GM12878 (cell line): ENCODE measurements around the gene CACNA1B. TPM values are rescaled to one million over a fixed set of nuclear protein-coding genes. Genes with fewer than 3 reads are reported as not detected.

Experiments
- ATAC-seq: fragments of 200-7000 bp; cut with Tn5 transposase; 3 replicates; pipeline ENCODE4 v1.9.1; 2020; ENCODE audit warnings: mild to moderate bottlenecking, moderate library complexity
- BruUV-seq: library from RNA; stranded (reverse); fragments of 400-500 nt; replicated peaks from 2 replicates; lab custom pipeline; 2021; lab: Mats Ljungman, UMichigan
- CTCF ChIA-PET: fragments of 300-600 bp; sonication (Branson Sonifier 250); formaldehyde crosslinking; extraction: SDS; loops from one replicate; lab custom pipeline; 2021; ENCODE audit warnings: inconsistent platforms; lab: Yijun Ruan, JAX
- POLR2A ChIA-PET: fragments of 350-600 bp; formaldehyde crosslinking; extraction: SDS; loops from one replicate; lab custom pipeline; 2021; ENCODE audit warnings: inconsistent platforms; lab: Charles Lee
- RAD21 ChIA-PET: fragments of 300-600 bp; sonication (Branson Sonifier 250); formaldehyde crosslinking; loops from one replicate; lab custom pipeline; 2023; ENCODE audit warnings: antibody characterized with exemption; ENCODE audit not compliant: unreplicated experiment; lab: Charles Lee
- SMC1A ChIA-PET: fragments of 300-600 bp; sonication (Branson Sonifier 250); formaldehyde crosslinking; loops from one replicate; lab custom pipeline; 2023; ENCODE audit not compliant: unreplicated experiment, uncharacterized antibody; lab: Charles Lee
- DNase-seq: peaks from one replicate; pipeline ENCODE4 v3.0.0-alpha.2; 2011; ENCODE audit warnings: low read depth, low spot score
- FAIRE-seq: peaks from 3 replicates; lab custom pipeline; 2011; peaks lifted over from hg19 to GRCh38; lab: Jason Lieb, UNC
- H2AFZ ChIP-seq: 2 replicates; pipeline ENCODE4 v1.6.0; 2011; ENCODE audit warnings: low read depth, low read length, control low read depth; ENCODE audit not compliant: control insufficient read depth
- H3K27ac ChIP-seq: 2 replicates; pipeline ENCODE4 v1.5.1; 2011; ENCODE audit warnings: control low read depth; ENCODE audit not compliant: control insufficient read depth, insufficient read depth
- H3K27me3 ChIP-seq, 2 experiments: replicated peaks in 1 of 2; 2 replicates each; pipeline versions ENCODE4 v1.6.0 to v1.6.1; 2011; ENCODE audit warnings: low read length in 1 of 2; ENCODE audit not compliant: control insufficient read depth in 2 of 2, insufficient read depth in 2 of 2
- H3K36me3 ChIP-seq, 2 experiments: 2 replicates each; pipeline ENCODE4 v1.5.1; 2011; ENCODE audit warnings: low read length in 1 of 2; ENCODE audit not compliant: control insufficient read depth in 2 of 2, insufficient read depth in 2 of 2
- H3K4me1 ChIP-seq: 2 replicates; pipeline ENCODE4 v1.6.1; 2011; ENCODE audit warnings: mild to moderate bottlenecking, low read length, moderate library complexity, mixed read lengths; ENCODE audit not compliant: control insufficient read depth, insufficient read depth
- H3K4me2 ChIP-seq: 2 replicates; pipeline ENCODE4 v1.6.0; 2011; ENCODE audit warnings: control low read depth; ENCODE audit not compliant: control insufficient read depth, insufficient read depth
- H3K4me3 ChIP-seq: fragments of 200-600 bp; sonication (generic); 2 replicates; pipeline ENCODE4 v1.5.1; 2016
- H3K79me2 ChIP-seq: 2 replicates; pipeline ENCODE4 v1.6.0; 2011; ENCODE audit warnings: low read length; ENCODE audit not compliant: control insufficient read depth, insufficient read depth
- H3K9ac ChIP-seq: 2 replicates; pipeline ENCODE4 v1.8.0; 2011; ENCODE audit warnings: low read length, control low read depth, mixed read lengths; ENCODE audit not compliant: control insufficient read depth, insufficient read depth
- H3K9me3 ChIP-seq: replicated peaks from 3 replicates; pipeline ENCODE4 v1.5.1; 2011; ENCODE audit warnings: mild to moderate bottlenecking, low read length; ENCODE audit not compliant: control insufficient read depth, insufficient read depth
- H4K20me1 ChIP-seq: 2 replicates; pipeline ENCODE4 v1.6.0; 2011; ENCODE audit not compliant: control insufficient read depth, insufficient read depth
- BRCA1 ChIP-seq: IDR thresholded peaks from 2 replicates; pipeline ENCODE4 v1.6.1; 2011; ENCODE audit warnings: low read depth, low read length, improper control_type of control experiment
- PAX8 ChIP-seq: fragments of 450-650 bp; IDR thresholded peaks from 2 replicates; pipeline ENCODE4 v1.6.1; 2017; ENCODE audit warnings: mild to moderate bottlenecking, moderate library complexity
- SREBF2 ChIP-seq: IDR thresholded peaks from 2 replicates; pipeline ENCODE4 v1.6.1; 2012; ENCODE audit warnings: mild to moderate bottlenecking, low read length
- YBX1 ChIP-seq: fragments of 450-650 bp; IDR thresholded peaks from 2 replicates; pipeline ENCODE4 v1.6.1; 2016; ENCODE audit warnings: antibody characterized with exemption
- ZNF622 ChIP-seq: fragments of 450-650 bp; IDR thresholded peaks from 2 replicates; pipeline ENCODE4 v1.6.1; 2017; ENCODE audit warnings: mild to moderate bottlenecking, inconsistent platforms
- ZZZ3 ChIP-seq: IDR thresholded peaks from 2 replicates; pipeline ENCODE4 v1.6.1; 2011; ENCODE audit warnings: low read depth; ENCODE audit not compliant: control insufficient read depth, insufficient read length
- WGBS: methylation state at CpG from one replicate; pipeline ENCODE4 v1.1.6; 2016; ENCODE audit warnings: low lambda C conversion rate; ENCODE audit not compliant: insufficient replicate concordance, insufficient coverage; ENCODE audit errors: missing lambda C conversion rate; 5-methylcytosine and 5-hydroxymethylcytosine counted together
- in situ Hi-C: fragments of 300-500 bp; cut with MboI; formaldehyde crosslinking; loops from 9 replicates; pipeline ENCODE4 v1.14.3; 2018; ENCODE audit warnings: mixed read lengths
- intact Hi-C: fragments of 100-400 bp; cut with micrococcal nuclease; formaldehyde crosslinking; loops from one replicate; pipeline ENCODE4 v1.14.2; 2022; ENCODE audit not compliant: unreplicated experiment
- polyA plus RNA-seq, 11 experiments: library from polyadenylated mRNA; depleted of rRNA in 4 of 11; unstranded in 6 of 11; stranded (reverse) in 5 of 11; fragments of >200 nt; fragmentation: Nextera tagmentation in 4 of 11; fragmentation: Illumina TruSeq in 1 of 11; extraction: Ambion mirVana in 4 of 11; extraction: Trizol in 1 of 11; gene quantifications; 1 replicate in 1 of 11; 2 replicates in 10 of 11; pipeline versions ENCODE4 v1.2.1 to v1.2.3, GENCODE V29; 2011 to 2016; ENCODE audit warnings: inconsistent platforms in 2 of 11, missing spikeins in 2 of 11, low read depth in 1 of 11
- total RNA-seq, 4 experiments: library from RNA; depleted of rRNA in 3 of 4; stranded (reverse); fragments of >200 nt in 3 of 4; fragmentation: Illumina TruSeq in 1 of 4; extraction: Trizol in 1 of 4; gene quantifications; 2 replicates each; pipeline versions ENCODE4 v1.2.1 to v1.2.3, GENCODE V29; 2013 to 2021
- TF ChIP-seq, protein P1 (sequence below): IDR thresholded peaks from 2 replicates; pipeline ENCODE4 v1.6.1; 2012; ENCODE audit warnings: improper control_type of control experiment, low read depth, low read length; ENCODE audit not compliant: insufficient replicate concordance
- TF ChIP-seq, protein P2 (sequence below): IDR thresholded peaks from 2 replicates; pipeline ENCODE4 v1.6.1; 2012; ENCODE audit warnings: low read depth, low read length, improper control_type of control experiment
- TF ChIP-seq, protein P3 (sequence below): fragments of 450-650 bp; formaldehyde crosslinking; IDR thresholded peaks from 2 replicates; pipeline ENCODE4 v1.4.0; 2022; ENCODE audit warnings: mild to moderate bottlenecking, moderate library complexity

Gene CACNA1B
- total and polyA plus RNA-seq, 10 of the 15 experiments (the other 5 are each of a cell fraction or from before 2014, with no cell fraction given), result 0.01 to 0.03 (median 0.01) TPM; not detected in 7

DNA sequence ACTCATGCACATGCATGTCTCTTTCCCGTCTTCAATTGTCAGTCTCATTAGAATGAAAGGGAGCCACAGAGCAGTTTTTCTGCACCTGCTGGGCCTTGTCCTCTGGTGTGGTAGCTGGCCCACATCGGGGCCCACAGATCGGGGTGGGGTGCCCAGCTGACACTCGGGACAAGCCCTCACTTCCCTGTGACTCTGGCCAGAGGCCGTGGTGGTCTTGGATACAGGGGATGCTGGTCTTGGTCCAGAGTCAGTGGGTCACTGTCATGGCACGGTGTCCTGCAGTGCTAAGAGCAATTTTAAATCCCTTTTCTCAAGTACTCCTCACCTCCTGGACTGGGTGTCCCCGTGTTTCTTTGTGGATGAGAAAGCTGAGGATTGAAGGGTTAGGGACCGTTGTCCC, 193.2 kb downstream of the CACNA1B start:
- in situ Hi-C loops (no loop called here), intact Hi-C loops (no loop called here)
- no peaks in the 10 kb centered on the region; a peak in 2 of 4 replicates for H3K27me3 ChIP-seq
- CTCF ChIA-PET, result no interaction called here
- no peaks in the 10 kb centered on the region for H3K4me1 ChIP-seq
- H2AFZ ChIP-seq, result no peak overlapping the region
- H3K4me3 ChIP-seq, result no peak overlapping the region
- no peak overlapping the region for H3K9ac ChIP-seq
- POLR2A ChIA-PET, result no interaction called here
- TF ChIP-seq YBX1 (no peak), PAX8 (no peak), ZZZ3 (no peak), BRCA1 (no peak), ZNF622 (no peak), SREBF2 (no peak)
- TF ChIP-seq, protein P1, sequence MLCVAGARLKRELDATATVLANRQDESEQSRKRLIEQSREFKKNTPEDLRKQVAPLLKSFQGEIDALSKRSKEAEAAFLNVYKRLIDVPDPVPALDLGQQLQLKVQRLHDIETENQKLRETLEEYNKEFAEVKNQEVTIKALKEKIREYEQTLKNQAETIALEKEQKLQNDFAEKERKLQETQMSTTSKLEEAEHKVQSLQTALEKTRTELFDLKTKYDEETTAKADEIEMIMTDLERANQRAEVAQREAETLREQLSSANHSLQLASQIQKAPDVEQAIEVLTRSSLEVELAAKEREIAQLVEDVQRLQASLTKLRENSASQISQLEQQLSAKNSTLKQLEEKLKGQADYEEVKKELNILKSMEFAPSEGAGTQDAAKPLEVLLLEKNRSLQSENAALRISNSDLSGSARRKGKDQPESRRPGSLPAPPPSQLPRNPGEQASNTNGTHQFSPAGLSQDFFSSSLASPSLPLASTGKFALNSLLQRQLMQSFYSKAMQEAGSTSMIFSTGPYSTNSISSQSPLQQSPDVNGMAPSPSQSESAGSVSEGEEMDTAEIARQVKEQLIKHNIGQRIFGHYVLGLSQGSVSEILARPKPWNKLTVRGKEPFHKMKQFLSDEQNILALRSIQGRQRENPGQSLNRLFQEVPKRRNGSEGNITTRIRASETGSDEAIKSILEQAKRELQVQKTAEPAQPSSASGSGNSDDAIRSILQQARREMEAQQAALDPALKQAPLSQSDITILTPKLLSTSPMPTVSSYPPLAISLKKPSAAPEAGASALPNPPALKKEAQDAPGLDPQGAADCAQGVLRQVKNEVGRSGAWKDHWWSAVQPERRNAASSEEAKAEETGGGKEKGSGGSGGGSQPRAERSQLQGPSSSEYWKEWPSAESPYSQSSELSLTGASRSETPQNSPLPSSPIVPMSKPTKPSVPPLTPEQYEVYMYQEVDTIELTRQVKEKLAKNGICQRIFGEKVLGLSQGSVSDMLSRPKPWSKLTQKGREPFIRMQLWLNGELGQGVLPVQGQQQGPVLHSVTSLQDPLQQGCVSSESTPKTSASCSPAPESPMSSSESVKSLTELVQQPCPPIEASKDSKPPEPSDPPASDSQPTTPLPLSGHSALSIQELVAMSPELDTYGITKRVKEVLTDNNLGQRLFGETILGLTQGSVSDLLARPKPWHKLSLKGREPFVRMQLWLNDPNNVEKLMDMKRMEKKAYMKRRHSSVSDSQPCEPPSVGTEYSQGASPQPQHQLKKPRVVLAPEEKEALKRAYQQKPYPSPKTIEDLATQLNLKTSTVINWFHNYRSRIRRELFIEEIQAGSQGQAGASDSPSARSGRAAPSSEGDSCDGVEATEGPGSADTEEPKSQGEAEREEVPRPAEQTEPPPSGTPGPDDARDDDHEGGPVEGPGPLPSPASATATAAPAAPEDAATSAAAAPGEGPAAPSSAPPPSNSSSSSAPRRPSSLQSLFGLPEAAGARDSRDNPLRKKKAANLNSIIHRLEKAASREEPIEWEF, result no peak
- TF ChIP-seq, protein P2, sequence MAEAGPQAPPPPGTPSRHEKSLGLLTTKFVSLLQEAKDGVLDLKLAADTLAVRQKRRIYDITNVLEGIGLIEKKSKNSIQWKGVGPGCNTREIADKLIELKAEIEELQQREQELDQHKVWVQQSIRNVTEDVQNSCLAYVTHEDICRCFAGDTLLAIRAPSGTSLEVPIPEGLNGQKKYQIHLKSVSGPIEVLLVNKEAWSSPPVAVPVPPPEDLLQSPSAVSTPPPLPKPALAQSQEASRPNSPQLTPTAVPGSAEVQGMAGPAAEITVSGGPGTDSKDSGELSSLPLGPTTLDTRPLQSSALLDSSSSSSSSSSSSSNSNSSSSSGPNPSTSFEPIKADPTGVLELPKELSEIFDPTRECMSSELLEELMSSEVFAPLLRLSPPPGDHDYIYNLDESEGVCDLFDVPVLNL, result no peak
- TF ChIP-seq, protein P3, sequence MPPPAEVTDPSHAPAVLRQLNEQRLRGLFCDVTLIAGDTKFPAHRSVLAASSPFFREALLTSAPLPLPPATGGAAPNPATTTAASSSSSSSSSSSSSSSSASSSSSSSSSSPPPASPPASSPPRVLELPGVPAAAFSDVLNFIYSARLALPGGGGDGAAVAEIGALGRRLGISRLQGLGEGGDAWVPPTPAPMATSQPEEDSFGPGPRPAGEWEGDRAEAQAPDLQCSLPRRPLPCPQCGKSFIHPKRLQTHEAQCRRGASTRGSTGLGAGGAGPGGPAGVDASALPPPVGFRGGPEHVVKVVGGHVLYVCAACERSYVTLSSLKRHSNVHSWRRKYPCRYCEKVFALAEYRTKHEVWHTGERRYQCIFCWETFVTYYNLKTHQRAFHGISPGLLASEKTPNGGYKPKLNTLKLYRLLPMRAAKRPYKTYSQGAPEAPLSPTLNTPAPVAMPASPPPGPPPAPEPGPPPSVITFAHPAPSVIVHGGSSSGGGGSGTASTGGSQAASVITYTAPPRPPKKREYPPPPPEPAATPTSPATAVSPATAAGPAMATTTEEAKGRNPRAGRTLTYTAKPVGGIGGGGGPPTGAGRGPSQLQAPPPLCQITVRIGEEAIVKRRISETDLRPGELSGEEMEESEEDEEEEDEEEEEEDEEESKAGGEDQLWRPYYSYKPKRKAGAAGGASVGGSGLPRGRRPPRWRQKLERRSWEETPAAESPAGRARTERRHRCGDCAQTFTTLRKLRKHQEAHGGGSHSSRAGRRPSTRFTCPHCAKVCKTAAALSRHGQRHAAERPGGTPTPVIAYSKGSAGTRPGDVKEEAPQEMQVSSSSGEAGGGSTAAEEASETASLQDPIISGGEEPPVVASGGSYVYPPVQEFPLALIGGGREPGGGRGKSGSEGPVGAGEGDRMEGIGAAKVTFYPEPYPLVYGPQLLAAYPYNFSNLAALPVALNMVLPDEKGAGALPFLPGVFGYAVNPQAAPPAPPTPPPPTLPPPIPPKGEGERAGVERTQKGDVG (CRISPR knock-in tag), result no peak
- no peak overlapping the region for H3K4me2 ChIP-seq
- RAD21 ChIA-PET, result no interaction called here
- H3K36me3 ChIP-seq, result no peaks in the 10 kb centered on the region
- no TSS peak for BruUV-seq
- ATAC-seq (no peak), FAIRE-seq (no peak), DNase-seq (no peak)
- WGBS, result 10% methylated on average over 8 of the region's 8 CpGs
- no peak overlapping the region for H3K27ac ChIP-seq
- no peaks in the 10 kb centered on the region for H4K20me1 ChIP-seq
- no peaks in the 10 kb centered on the region for H3K79me2 ChIP-seq
- SMC1A ChIA-PET, result interaction anchor here (1.0 kb wide), 1 partner anchor 173 kb away, joined by 3 read pairs; no protein-coding TSS in a partner anchor
- no peaks in the 10 kb centered on the region for H3K9me3 ChIP-seq
